HepG2 (cell line): ENCODE data around the gene C13orf42. TPM values are rescaled to one million over a fixed set of nuclear protein-coding genes. Genes with fewer than 3 reads are reported as not detected.

Source experiments
- ATAC-seq: fragments of 200-7000 bp; cut with Tn5 transposase; 3 replicates; pipeline ENCODE4 v1.9.1; 2020; ENCODE audit warnings: mild to moderate bottlenecking, moderate library complexity
- BruUV-seq: library from RNA; stranded (reverse); fragments of 400-500 nt; replicated peaks from 2 replicates; lab custom pipeline; 2021; lab: Mats Ljungman, UMichigan
- CTCF ChIA-PET: fragments of 300-600 bp; formaldehyde crosslinking; extraction: SDS; loops from one replicate; lab custom pipeline; 2021; ENCODE audit warnings: low total read pairs, inconsistent platforms, low intra/inter-chr PET ratio; lab: Yijun Ruan, JAX
- POLR2A ChIA-PET: fragments of 350-600 bp; sonication (Branson Sonifier 250); formaldehyde crosslinking; loops from one replicate; lab custom pipeline; 2020; ENCODE audit warnings: antibody characterized with exemption, inconsistent platforms; lab: Yijun Ruan, JAX
- DNase-seq: peaks from one replicate; pipeline ENCODE4 v3.0.0-alpha.2; 2015; ENCODE audit warnings: low spot score
- FAIRE-seq: peaks from 3 replicates; lab custom pipeline; 2011; peaks lifted over from hg19 to GRCh38; lab: Jason Lieb, UNC
- H2AFZ ChIP-seq: one replicate; pipeline ENCODE4 v1.6.1; 2011; ENCODE audit warnings: low read length, inconsistent platforms
- H3K27ac ChIP-seq: fragments of 300-600 bp; 3 replicates; pipeline ENCODE4 v1.8.0; 2011; ENCODE audit warnings: mixed run types, mild to moderate bottlenecking, mixed read lengths, low read length, inconsistent platforms; ENCODE audit not compliant: insufficient read depth; ENCODE audit errors: extremely low read length
- H3K27me3 ChIP-seq, 2 experiments: fragments of 200-600 bp in 1 of 2; 2 replicates in 1 of 2; 3 replicates in 1 of 2; pipeline versions ENCODE4 v1.6.0 to v1.8.0; 2011; ENCODE audit warnings: low read length in 2 of 2, mild to moderate bottlenecking in 2 of 2, moderate library complexity in 2 of 2, inconsistent platforms in 1 of 2; ENCODE audit not compliant: insufficient read depth in 2 of 2, control insufficient read depth in 1 of 2
- H3K36me3 ChIP-seq, 2 experiments: fragments of 200-600 bp in 1 of 2; replicated peaks in 1 of 2; 2 replicates in 1 of 2; 3 replicates in 1 of 2; pipeline versions ENCODE4 v1.5.1 to v1.8.0; 2011; ENCODE audit warnings: low read length in 2 of 2, inconsistent platforms in 1 of 2; ENCODE audit not compliant: insufficient read depth in 2 of 2, control insufficient read depth in 1 of 2
- H3K4me1 ChIP-seq: 2 replicates; pipeline ENCODE4 v1.5.1; 2012; ENCODE audit warnings: low read length, inconsistent platforms; ENCODE audit not compliant: insufficient read depth
- H3K4me2 ChIP-seq: 2 replicates; pipeline ENCODE4 v1.6.0; 2011; ENCODE audit warnings: low read depth, low read length, inconsistent platforms
- H3K4me3 ChIP-seq, 3 experiments: fragments of 200-600 bp in 1 of 3; sonication (generic), shearing (Covaris generic) in 1 of 3; replicated peaks in 1 of 3; 2 replicates each; pipeline ENCODE4 v1.5.1; 2011 to 2016; ENCODE audit warnings: low read length in 3 of 3, inconsistent platforms in 2 of 3, low read depth in 2 of 3, mild to moderate bottlenecking in 2 of 3, control low read depth in 1 of 3, mixed read lengths in 1 of 3; ENCODE audit not compliant: insufficient read depth in 1 of 3
- H3K79me2 ChIP-seq: one replicate; pipeline ENCODE4 v1.6.1; 2011; ENCODE audit warnings: low read length, inconsistent platforms; ENCODE audit not compliant: insufficient read depth
- H3K9ac ChIP-seq: 2 replicates; pipeline ENCODE4 v1.6.0; 2011; ENCODE audit warnings: mild to moderate bottlenecking, low read depth, low read length, inconsistent platforms; ENCODE audit not compliant: insufficient read depth
- H3K9me3 ChIP-seq: 2 replicates; pipeline ENCODE4 v1.5.1; 2012; ENCODE audit warnings: mild to moderate bottlenecking, low read length
- H4K20me1 ChIP-seq: 2 replicates; pipeline ENCODE4 v1.6.0; 2011; ENCODE audit warnings: inconsistent platforms, mild to moderate bottlenecking, low read length, moderate library complexity; ENCODE audit not compliant: insufficient read depth
- CEBPB ChIP-seq: IDR thresholded peaks from 2 replicates; pipeline ENCODE4 v1.6.1; 2011; ENCODE audit warnings: low read depth, low read length, improper control_type of control experiment, borderline replicate concordance
- PBX2 ChIP-seq: IDR thresholded peaks from 2 replicates; pipeline ENCODE4 v1.6.1; 2016; ENCODE audit warnings: control low read depth
- RAD21 ChIP-seq: fragments of 450-650 bp; formaldehyde crosslinking; IDR thresholded peaks from 2 replicates; pipeline ENCODE4 v1.5.0; 2020; ENCODE audit warnings: mild to moderate bottlenecking
- ZNF781 ChIP-seq: sonication (generic); formaldehyde crosslinking; IDR thresholded peaks from 2 replicates; pipeline ENCODE4 v1.5.1; 2020; ENCODE audit warnings: borderline replicate concordance, mild to moderate bottlenecking, missing genetic modification reagents; ENCODE audit errors: not compliant biosample characterization
- WGBS: methylation state at CpG from one replicate; pipeline ENCODE4 v1.1.6; 2017; ENCODE audit warnings: low lambda C conversion rate; 5-methylcytosine and 5-hydroxymethylcytosine counted together
- in situ Hi-C: cut with HindIII; loops from 2 replicates; pipeline ENCODE4 v1.10.0; 2017; ENCODE audit warnings: low pct_unique_long_range_greater_than_20kb; ENCODE audit not compliant: extremely low pct_ligation_motif_present
- intact Hi-C: fragments of 100-400 bp; cut with micrococcal nuclease; formaldehyde crosslinking; loops from one replicate; pipeline ENCODE4 v1.10.0; 2022; ENCODE audit not compliant: unreplicated experiment
- polyA plus RNA-seq, 8 experiments: library from polyadenylated mRNA; depleted of rRNA in 3 of 8; stranded (reverse) in 7 of 8; unstranded in 1 of 8; fragments of >200 nt; fragmentation: Illumina TruSeq in 4 of 8; extraction: Trizol in 4 of 8; gene quantifications; 2 replicates each; pipeline versions ENCODE4 v1.2.1 to v1.2.3, GENCODE V29; 2011 to 2016; ENCODE audit warnings: low read depth in 4 of 8, missing spikeins in 1 of 8, mixed read lengths in 1 of 8; ENCODE audit not compliant: insufficient read depth in 1 of 8
- total RNA-seq, 5 experiments: library from RNA; depleted of rRNA; stranded (reverse); fragments of >200 nt; fragmentation: Illumina TruSeq; extraction: Trizol; gene quantifications; 2 replicates each; pipeline ENCODE4 v1.2.3, GENCODE V29; 2016; ENCODE audit warnings: low read depth in 1 of 5

Gene C13orf42
- total and polyA plus RNA-seq, 2 of the 13 experiments (the other 11 are each of a cell fraction or from before 2014, with no cell fraction given): not detected

- Histone ChIP-seq H3K4me3 (no peak overlapping the region), H4K20me1 (no peaks in the 10 kb centered on the region), H3K27ac (no peak overlapping the region), H3K36me3 (no peaks in the 10 kb centered on the region), H3K9ac (no peak overlapping the region), H3K27me3 (peaks cover 0 to 18% of the 10 kb centered on the region in 2 experiments; a peak in 1 of 5 replicates), H2AFZ (no peak overlapping the region), H3K9me3 (no peaks in the 10 kb centered on the region), H3K79me2 (no peaks in the 10 kb centered on the region), H3K4me1 (no peaks in the 10 kb centered on the region), H3K4me2 (no peak overlapping the region)
- intact Hi-C loops (no loop called here), in situ Hi-C loops (loop anchor here (10.0 kb wide), 1 partner anchor 131 kb away; no protein-coding TSS in a partner anchor)
- ChIA-PET POLR2A (no interaction called here), CTCF (no interaction called here)
- TF ChIP-seq CEBPB (0 out of 2 replicates have a peak, but pooled peaks have one; percentile 24), RAD21 (CRISPR knock-in tag) (no peak)
- WGBS: 10% methylated on average over 5 of the region's 8 CpGs
- BruUV-seq: no TSS peak
- FAIRE-seq (no peak), DNase-seq (no peak), ATAC-seq (no peak)
These were observed 42.5 kb upstream of the C13orf42 start for GRCh38 chr13:51153527-51153926.

GRCh38 chr13:51152701-51153100 is 41.6 kb upstream of the C13orf42 start:
- Histone ChIP-seq H3K4me1 (no peaks in the 10 kb centered on the region), H3K9me3 (no peaks in the 10 kb centered on the region), H3K79me2 (no peaks in the 10 kb centered on the region), H3K4me2 (no peak overlapping the region), H3K27me3 (peaks cover 0 to 27% of the 10 kb centered on the region in 2 experiments; a peak in 2 of 5 replicates), H4K20me1 (no peaks in the 10 kb centered on the region), H3K36me3 (no peaks in the 10 kb centered on the region), H3K27ac (no peak overlapping the region), H2AFZ (no peak overlapping the region), H3K9ac (no peak overlapping the region), H3K4me3 (no peak overlapping the region)
- ATAC-seq (no peak), DNase-seq (no peak), FAIRE-seq (no peak)
- in situ Hi-C loops (loop anchor here (10.0 kb wide), 1 partner anchor 132 kb away; no protein-coding TSS in a partner anchor), intact Hi-C loops (no loop called here)
- CTCF ChIA-PET: no interaction called here
- BruUV-seq: no TSS peak
- no peak for TF ChIP-seq PBX2 (CRISPR knock-in tag)
- TF ChIP-seq ZNF781 (CRISPR knock-in tag): no peak
- 73% methylated on average over 3 of the region's 5 CpGs for WGBS
- POLR2A ChIA-PET: no interaction called here
